HG03108 (cell line): Measurements from ENCODE around the gene HCRTR1.

Experiments used
- ATAC-seq: cut with Tn5 transposase; IDR thresholded peaks from one replicate; pipeline ENCODE4 v1.9.1; 2021; ENCODE audit warnings: moderate library complexity; ENCODE audit not compliant: unreplicated experiment

Gene HCRTR1

DNA sequence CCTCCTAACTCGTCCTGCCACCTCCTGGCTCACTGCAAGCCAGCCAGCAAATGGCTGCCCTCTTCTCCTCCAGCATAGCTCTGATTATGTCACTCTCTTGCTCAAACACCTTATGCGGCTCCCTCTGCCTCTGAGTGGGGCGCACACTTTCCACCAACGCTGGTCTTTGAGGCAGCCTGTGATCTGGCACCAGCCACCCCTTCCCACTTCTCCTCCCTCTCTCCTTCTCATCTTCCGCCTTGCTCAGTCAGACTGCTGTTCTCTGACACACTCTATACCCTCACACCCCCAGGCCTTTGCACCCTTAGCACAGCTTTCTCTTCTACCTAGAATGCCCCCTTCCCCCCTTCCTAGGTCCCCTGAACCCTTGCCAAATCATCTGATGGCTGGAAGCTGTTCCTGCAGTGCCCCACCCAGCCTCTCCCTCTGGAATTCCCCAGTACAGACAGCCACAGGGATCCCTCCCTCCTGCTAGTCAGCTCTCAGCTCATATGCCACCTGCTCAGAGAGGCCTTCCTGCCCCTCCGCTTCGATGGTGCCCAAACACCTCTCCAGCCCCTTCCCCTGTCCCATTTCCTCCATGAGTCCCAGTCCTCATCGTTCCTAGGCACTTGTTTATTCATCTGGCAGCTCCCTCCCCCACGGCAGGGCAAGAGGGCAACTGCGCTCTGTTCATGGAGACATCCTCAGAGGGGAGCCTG lies 48.9 kb downstream of the HCRTR1 start:
- no peak for ATAC-seq

DNA sequence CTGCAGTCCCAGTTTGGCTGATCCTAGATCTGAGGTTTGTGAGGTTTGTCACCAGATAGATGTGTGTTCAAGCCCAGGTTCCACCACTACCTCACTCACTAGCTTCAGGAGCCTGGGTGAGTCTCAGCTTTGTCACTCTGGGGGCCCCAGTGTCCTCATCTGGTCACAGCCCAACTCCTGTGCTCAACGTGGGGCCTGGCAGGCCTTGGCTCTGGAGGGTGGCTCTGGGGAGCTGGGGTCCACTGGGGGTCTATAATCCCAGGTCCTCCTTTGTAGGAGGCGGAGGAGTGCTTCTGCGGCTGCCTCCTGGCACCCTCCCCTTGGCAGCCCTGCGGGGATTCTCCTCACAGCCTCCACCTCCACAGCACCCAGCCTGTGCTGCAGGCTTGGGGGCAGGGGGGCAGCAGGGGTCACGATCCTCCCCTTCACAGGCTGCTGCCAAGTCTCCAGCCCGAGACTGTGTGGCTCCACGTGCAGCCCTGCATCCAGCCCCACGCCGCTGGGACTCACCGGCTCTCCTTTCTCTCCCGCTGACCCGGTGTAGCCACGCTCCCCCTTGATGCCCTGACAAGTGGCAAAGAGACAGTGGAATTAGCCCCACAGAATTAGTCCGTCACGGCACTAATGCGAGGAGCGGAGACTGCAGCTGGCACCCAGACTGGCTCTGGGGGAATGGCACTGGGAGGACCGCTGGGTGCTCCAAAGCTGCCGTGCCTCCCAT lies 49.7 kb downstream of the HCRTR1 start:
- no peak for ATAC-seq

GRCh38 chr1:31668303-31668883 lies 50.9 kb downstream of the HCRTR1 start:
- no peak for ATAC-seq

- ATAC-seq: no peak
These were observed 51.9 kb downstream of the HCRTR1 start for GRCh38 chr1:31669433-31669785.

DNA sequence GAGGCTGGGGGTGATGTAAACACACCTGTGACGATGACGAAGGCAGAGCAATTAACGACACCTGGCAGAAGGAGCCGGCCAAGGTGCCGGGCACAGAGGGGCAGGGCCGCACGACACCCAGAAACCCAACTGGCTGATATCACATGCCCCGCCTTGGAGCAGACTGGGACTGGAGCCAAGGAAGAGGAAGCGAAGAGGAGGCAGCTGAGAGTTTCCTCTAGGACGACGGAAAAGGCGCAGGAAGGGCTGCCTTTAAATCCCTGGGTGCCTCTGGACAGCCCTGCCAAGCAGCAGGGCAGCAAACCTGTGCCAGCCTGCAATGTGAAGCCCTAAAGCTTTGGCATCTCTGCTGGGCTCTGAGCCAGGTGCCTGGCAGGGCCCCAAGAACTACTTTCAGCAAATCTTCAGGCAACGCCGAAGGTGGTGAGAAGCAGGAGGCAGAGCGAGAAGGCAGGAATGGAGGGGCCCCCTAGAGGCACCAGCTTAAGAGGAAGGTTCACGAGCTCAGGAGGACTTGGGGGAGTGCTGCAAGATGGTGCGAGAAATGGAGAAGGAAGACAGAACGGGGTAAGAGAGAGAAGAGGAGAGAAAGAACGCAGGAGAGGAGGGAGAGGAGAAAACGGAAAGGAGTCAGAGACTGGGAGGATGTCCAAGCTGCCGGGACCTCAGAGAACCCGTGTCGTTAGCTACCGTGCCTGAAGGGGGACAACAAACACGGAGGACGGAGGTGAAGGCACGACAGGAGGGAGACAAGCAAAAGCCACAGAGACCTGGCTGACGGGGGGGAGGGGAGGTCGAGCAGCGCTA lies 52.5 kb downstream of the HCRTR1 start:
- ATAC-seq: no peak

GRCh38 chr1:31670593-31670964 lies 53.1 kb downstream of the HCRTR1 start:
- ATAC-seq: no peak

DNA sequence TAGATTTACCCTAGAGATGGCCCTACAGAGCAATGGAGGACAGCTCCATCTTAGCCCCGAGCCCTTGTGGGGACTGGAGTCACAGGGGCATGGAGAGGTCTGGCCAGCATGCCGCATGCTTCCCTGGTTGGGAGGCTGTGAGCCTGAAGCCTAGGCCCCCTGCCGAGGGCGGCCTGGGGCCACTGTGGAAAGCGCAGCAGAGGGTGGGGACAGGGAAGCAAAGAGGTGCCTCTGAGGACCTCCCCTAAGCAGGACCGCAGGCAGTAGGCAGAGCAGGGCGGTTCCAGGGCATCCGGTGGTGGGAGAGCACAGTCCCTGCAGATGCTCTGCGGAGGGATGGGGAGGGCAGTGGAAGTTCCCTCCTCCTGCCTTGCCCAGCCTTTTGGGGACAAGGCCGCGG lies 53.7 kb downstream of the HCRTR1 start:
- no peak for ATAC-seq

DNA sequence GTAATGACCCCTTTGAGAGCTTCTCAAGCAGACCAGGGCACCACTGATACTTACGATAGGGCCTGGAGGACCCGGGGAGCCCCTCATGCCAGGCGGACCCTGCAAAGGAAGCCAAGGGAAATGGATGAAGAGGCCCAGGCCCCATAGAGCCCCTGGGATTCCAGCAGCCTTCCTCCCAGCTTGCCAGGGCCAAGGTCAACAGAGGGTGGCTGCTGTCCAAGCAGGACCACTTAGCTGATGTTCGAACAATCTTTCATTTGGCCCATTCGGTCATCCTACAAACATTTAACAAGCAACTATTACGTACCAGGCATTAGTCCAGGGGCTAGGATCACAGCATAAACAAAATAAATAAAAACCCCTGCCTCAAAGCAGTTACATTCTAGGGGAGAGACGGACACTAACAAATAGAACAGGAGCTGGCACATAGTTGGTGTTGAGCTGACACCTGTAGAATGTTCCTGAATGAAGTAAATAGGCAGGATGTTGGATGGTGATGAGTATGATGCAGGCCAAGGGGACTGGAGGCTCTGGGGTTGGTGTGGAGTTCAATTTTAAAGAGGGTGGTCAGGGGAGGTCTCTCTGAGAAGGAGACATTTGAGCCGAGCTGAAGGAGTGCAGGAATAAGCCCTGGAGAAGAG lies 54.2 kb downstream of the HCRTR1 start:
- no peak for ATAC-seq

- no peak for ATAC-seq
These were observed 55.5 kb downstream of the HCRTR1 start for GRCh38 chr1:31672986-31673385.

- ATAC-seq: no peak
These were observed 55.9 kb downstream of the HCRTR1 start for GRCh38 chr1:31673433-31673832.

GRCh38 chr1:31674626-31675025 lies 57.1 kb downstream of the HCRTR1 start:
- no peak for ATAC-seq

- ATAC-seq: no peak
These were observed 57.7 kb downstream of the HCRTR1 start for GRCh38 chr1:31675161-31675560.

- ATAC-seq: no peak
These were observed 58.3 kb downstream of the HCRTR1 start for GRCh38 chr1:31675756-31676155.
